Activated naive CD8-positive, alpha-beta T cell treated with anti-CD3 and anti-CD28 coated beads, Interleukin-2, amount 50 U/mL, for 24 hours (primary cell): ENCODE results near the gene RAD51B.
A peak's percentile ranks its signal among the peaks of the same experiment; 100 is the strongest.

Experiments
- ATAC-seq: fragments of 150-1000 bp; cut with Tn5 transposase; one replicate; pipeline ENCODE4 v1.10.0; 2021
- DNase-seq: peaks from one replicate; pipeline ENCODE4 v3.0.0; 2021
- H3K27ac Mint-ChIP-seq: one replicate; pipeline ENCODE4 v1.8.0; 2021; ENCODE audit warnings: mild to moderate bottlenecking, mixed read lengths
- H3K27me3 Mint-ChIP-seq: one replicate; pipeline ENCODE4 v1.8.0; 2021; ENCODE audit warnings: mixed read lengths
- H3K36me3 Mint-ChIP-seq: one replicate; pipeline ENCODE4 v1.8.0; 2021; ENCODE audit warnings: low read depth, mixed read lengths
- H3K4me1 Mint-ChIP-seq: one replicate; pipeline ENCODE4 v1.8.0; 2021; ENCODE audit warnings: mixed read lengths
- H3K4me3 Mint-ChIP-seq: one replicate; pipeline ENCODE4 v1.8.0; 2021; ENCODE audit warnings: mild to moderate bottlenecking, moderate library complexity, mixed read lengths
- H3K9me3 Mint-ChIP-seq: one replicate; pipeline ENCODE4 v1.8.0; 2021; ENCODE audit warnings: mixed read lengths

Gene RAD51B

DNA sequence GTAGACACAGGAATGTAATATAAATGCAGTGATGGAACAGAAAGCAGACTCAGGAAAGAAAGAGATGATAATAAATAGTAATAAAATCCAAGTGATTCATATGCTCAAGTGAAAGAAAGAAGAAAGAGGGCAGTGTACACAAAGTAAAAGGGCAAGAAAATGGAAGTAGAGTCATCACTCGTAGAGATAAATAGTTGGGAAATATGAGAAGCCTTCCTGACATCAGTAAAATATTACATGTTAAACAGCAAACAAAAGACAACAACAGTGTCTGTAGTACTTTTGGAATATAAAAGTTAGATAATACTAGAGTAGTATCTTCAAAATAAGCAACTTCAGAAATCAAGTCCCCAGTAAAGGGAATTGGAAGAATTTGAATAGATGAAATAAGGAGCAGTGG, 412.3 kb downstream of the RAD51B start:
- ATAC-seq = no peak
- Mint-ChIP-seq H3K9me3 (no peaks in the 10 kb centered on the region), H3K4me3 (no peak overlapping the region), H3K27ac (no peak overlapping the region), H3K4me1 (no peaks in the 10 kb centered on the region), H3K36me3 (peaks cover 3% of the 10 kb centered on the region), H3K27me3 (no peaks in the 10 kb centered on the region)
- no peak for DNase-seq

DNA sequence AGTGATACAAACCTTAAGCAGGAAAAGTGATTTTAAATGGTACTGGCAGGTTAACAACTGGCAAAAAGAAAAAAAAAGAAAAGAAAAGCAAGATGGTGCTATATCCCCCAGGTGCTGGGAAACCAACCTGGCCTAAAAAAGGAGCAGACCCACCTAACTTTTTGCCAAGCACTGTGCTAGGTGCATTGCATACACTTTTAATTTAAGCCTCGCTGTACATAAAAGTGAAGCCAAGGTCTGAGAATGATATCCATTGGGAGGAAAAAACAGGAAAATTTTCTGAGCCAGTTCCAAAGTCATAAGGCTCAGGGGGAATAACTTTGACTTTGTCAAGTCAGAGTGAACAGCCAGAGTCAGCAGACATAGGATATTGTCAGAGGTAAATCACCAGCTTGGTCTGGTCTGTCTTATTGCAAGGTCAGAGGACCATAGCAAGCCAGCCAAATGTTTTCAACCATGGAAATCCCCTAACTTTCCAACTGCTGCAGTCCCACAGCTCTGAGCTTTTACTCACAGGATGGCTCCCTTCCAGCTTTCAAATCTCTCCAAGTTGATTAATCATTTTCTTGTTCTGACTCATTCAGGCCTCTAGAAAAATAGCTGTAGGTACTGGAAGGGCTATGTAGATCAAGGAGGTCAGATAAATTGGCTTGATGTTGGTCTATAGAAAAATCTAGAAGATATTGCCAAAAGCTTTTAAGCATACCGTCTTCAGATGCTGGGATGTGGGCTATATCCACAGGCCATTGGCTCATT, 412.9 kb downstream of the RAD51B start:
- H3K27me3 Mint-ChIP-seq = no peaks in the 10 kb centered on the region
- H3K4me3 Mint-ChIP-seq = no peak overlapping the region
- peak; percentile 92 for ATAC-seq
- no peak overlapping the region for H3K27ac Mint-ChIP-seq
- H3K4me1 Mint-ChIP-seq = no peaks in the 10 kb centered on the region
- H3K36me3 Mint-ChIP-seq = peaks cover 3% of the 10 kb centered on the region
- H3K9me3 Mint-ChIP-seq = no peaks in the 10 kb centered on the region
- peak; percentile 29 for DNase-seq

DNA sequence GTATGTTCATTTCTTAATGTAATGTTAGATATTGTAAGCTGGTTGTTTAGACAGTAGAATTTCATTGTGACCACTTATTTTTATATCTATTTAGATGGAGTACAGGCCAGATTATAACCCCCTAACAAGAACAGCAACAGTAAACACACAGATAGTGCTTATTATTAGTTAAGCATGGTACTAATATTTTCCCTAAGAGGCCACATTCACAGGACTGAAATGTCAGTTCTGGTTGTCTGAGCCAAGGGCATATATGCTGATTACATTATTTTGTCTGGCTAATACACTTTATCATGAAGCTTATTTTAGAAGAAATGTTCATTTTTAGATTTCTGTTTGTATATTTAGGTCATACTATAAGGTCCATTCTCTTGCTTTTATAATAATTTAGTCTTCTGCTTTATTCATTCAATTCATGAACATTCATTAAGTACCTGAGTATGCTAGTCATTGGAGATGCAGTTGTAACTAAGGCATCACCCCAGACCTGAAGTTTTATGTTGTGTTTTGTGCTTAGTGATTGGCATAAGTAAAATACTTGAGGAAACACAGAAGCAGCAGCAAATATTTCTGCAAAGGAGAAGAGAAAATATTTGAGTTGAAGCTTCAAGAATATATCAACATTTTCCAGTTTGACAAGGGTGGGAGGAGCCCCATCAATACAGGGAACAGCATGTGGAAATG, 413.7 kb downstream of the RAD51B start:
- H3K27ac Mint-ChIP-seq = no peak overlapping the region
- DNase-seq (no peak), ATAC-seq (no peak)
- H3K4me3 Mint-ChIP-seq = no peak overlapping the region
- H3K9me3 Mint-ChIP-seq = no peaks in the 10 kb centered on the region
- H3K27me3 Mint-ChIP-seq = no peaks in the 10 kb centered on the region
- H3K4me1 Mint-ChIP-seq = no peaks in the 10 kb centered on the region
- peaks cover 3% of the 10 kb centered on the region for H3K36me3 Mint-ChIP-seq

DNA sequence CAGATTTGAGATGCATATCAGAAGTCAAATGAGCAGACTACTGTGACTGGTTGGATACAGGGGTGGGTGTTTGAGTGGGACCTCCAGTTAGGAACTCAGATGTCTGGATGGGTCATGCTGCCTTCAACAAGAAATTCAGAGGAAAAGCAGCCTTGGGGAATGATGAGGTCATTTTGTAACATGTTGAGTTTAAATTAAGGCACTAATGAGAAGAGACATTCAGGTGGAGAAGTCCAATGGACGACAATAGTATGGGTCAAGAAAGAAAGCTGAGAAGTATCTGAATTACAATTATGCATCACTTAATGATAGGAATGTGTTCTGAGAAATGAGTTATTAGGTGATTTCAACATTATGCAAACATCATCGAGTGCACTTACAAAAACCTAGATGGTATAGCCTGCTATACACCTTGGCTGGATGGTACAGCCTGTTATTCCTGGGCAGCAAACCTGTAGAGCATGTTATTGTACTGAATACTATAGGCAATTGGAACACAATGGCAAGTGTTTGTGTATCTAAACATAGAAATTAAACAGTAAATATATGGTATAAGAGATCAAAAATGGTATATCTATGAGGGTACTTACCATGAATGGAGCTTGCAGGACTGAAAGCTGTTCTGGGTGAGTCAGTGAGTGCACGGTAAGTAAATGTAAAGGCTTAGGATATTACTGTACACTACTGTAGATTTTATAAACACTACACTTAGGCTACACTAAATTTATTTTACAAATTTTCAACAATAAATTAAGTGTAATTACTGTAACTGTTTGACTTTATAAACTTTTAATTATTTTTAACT, 414.7 kb downstream of the RAD51B start:
- Mint-ChIP-seq H3K27ac (no peak overlapping the region), H3K36me3 (peaks cover 3% of the 10 kb centered on the region), H3K27me3 (no peaks in the 10 kb centered on the region), H3K4me1 (peaks cover 2% of the 10 kb centered on the region), H3K9me3 (no peaks in the 10 kb centered on the region), H3K4me3 (no peak overlapping the region)
- DNase-seq (no peak), ATAC-seq (no peak)

DNA sequence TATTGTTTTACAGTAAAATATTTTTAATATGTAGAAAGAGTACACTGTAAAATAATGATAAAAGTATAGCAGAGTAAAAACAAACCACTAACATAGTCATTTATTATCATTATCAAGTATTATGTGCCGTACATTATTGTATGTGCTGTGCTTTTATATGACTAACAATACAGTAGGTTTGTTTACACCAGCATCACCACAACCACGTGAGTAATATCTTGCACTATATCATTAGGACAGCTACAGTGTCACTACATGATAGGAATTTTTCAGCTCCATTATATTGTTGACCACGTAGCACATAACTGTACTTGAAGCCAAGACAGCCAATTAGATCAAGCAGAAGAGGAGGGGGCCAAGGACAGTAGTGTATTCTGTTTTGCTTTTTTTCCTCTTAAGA, 415.4 kb downstream of the RAD51B start:
- Mint-ChIP-seq H3K4me3 (no peak overlapping the region), H3K9me3 (no peaks in the 10 kb centered on the region), H3K4me1 (peaks cover 4% of the 10 kb centered on the region), H3K27me3 (no peaks in the 10 kb centered on the region), H3K27ac (no peak overlapping the region), H3K36me3 (peaks cover 3% of the 10 kb centered on the region)
- no peak for DNase-seq
- no peak for ATAC-seq

DNA sequence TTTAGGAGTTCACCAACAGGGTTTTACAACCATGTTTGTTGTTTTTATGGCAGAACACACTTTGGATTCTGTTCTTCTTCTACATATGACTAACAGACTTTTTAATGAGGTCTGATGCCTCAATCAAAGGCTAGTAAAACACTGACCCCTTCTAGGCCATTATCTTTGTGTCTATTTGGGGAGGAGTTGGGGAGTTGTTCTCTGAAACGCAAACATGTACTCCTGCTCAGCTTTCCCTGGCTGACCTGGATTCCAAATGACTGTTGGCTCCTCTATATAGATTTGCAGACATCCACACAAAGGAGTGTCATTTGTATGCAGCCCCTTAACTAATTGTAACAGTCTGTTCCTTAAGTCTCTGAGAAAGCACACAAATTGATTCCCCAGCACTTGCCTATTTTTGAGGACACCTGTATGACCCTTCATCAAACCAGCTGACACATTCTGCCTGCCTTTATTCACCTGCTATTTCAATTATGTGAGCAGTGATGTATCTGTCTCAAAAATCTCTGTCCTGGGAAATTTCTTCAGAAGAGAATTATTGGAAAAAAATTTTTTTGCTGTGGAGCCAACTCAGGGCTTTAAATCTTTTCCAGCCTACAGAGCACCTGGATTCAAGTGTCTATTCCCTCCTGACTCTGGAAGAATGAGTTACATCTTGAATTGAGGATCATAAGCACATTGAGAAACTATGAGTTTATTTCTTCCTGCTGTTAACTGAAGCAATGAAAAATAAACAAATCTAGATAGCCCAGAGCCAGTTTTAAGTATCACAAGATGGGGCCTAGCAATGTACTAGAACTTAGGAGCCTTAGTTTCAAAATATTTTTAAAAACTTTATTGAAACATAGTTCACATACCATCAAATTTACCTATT, 417.2 kb downstream of the RAD51B start:
- H3K4me1 Mint-ChIP-seq = peaks cover 4% of the 10 kb centered on the region
- no peak for ATAC-seq
- peaks cover 3% of the 10 kb centered on the region for H3K36me3 Mint-ChIP-seq
- no peaks in the 10 kb centered on the region for H3K9me3 Mint-ChIP-seq
- no peak for DNase-seq
- no peaks in the 10 kb centered on the region for H3K27me3 Mint-ChIP-seq
- H3K4me3 Mint-ChIP-seq = no peak overlapping the region
- H3K27ac Mint-ChIP-seq = no peak overlapping the region

DNA sequence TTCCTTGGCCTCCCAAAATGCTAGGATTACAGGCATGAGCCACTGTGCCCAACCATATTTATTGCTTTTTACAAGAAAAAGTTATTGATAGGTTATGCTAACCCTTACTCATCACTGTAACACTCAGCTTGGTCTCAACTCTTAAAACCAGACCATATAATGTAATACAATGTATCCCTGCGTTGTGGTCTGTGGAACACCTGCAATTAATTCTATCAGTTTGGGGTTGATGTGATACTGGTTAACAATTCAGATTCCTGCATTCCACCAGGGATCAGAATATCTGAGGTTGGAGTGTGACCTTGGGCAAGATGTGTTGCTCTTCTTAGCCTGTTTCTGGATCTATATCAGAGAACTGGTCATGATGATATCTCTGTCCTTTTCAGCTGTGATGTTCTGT, 419.0 kb downstream of the RAD51B start:
- Mint-ChIP-seq H3K4me1 (peaks cover 4% of the 10 kb centered on the region), H3K27me3 (no peaks in the 10 kb centered on the region), H3K4me3 (no peak overlapping the region), H3K36me3 (peaks cover 3% of the 10 kb centered on the region), H3K9me3 (no peaks in the 10 kb centered on the region), H3K27ac (no peak overlapping the region)
- DNase-seq (no peak), ATAC-seq (no peak)

DNA sequence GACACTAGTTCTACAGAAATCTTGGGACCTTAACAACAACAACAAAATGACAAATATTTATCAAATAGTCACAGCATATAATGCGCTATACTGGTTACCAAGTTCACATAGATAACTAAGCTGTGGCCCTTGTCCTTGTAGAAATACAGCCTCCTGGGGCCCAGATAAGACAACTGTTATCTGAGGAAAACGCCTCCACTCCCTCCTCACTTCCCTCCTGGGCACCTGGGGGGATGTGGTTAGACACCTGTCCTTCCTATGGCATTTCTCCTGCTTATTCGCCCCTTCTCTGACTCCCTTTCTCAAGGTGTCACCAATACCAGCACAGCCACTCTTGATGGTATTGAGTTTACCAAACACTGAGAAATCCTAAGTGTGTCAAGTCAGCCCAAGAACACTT, 419.4 kb downstream of the RAD51B start:
- ATAC-seq = no peak
- H3K9me3 Mint-ChIP-seq = no peaks in the 10 kb centered on the region
- peaks cover 7% of the 10 kb centered on the region for H3K4me1 Mint-ChIP-seq
- H3K27ac Mint-ChIP-seq = no peak overlapping the region
- H3K4me3 Mint-ChIP-seq = no peak overlapping the region
- peaks cover 3% of the 10 kb centered on the region for H3K36me3 Mint-ChIP-seq
- no peak for DNase-seq
- H3K27me3 Mint-ChIP-seq = no peaks in the 10 kb centered on the region

DNA sequence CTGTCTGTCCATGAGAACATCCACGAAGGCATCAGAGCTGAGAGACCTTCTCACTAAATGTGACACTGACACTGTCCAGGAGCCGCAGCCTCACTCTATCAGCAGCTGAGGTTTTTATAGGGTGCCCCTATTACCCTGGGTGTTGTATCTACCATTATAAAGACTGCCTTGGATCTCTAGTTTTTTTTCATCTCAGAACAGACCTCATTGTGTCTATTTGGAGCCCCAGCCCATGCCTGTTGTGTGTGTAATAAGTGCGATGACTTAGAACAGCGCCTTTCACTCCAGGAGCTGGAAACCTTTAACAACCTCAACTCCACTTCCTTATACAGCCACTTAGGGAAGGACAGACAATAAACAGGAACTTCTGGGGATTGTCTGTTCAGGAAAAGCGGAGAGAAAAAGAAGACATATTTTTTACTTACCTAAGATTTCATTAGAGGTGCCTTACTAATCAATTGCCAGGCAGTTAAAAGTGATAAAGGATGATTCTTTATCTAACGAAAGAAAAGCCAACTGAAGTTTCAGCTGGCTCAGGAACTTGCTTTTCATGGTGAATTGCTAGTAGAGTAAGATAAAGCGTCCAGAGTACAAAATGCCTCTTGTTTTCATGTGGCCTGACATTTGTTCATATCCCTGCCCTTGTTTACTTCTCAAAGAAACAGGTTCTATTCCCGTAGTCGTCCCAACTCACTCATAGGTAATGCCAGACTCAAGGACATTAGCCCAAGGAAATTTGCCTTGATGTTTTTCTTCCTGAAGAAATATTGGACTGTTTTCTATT, 420.6 kb downstream of the RAD51B start:
- DNase-seq = no peak
- Mint-ChIP-seq H3K4me3 (no peak overlapping the region), H3K36me3 (peaks cover 2% of the 10 kb centered on the region), H3K27ac (no peak overlapping the region), H3K9me3 (no peaks in the 10 kb centered on the region), H3K27me3 (no peaks in the 10 kb centered on the region), H3K4me1 (peaks cover 7% of the 10 kb centered on the region)
- ATAC-seq = no peak

DNA sequence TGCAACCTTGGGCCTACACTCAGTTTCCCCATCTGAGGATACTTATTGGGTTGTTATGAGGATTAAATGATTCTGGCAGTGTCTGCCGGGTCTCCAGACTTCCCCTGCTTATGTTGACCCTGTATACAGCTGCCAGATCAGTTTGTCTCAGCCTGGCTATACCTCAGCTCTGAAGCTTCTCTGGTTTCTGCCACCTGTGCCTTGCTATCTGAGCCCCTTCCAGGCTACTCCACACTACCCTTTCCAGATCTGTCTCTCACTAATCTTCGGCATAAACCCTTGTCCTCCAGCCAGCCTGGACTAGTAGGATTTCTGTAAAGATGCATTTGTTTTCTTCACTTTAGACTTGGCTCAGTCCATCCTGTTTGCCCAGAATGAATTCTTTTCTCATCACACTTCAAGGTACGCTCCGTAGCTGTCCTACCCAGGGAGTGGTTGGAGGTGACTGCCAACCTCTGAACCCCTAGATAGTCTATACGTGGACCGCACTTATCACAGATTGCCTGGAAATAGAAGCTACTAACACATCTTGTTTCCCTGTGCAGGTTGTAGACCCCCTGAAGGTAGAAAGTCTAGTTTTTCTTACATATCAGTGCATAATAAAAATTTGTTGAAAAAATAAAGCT, 422.4 kb downstream of the RAD51B start:
- Mint-ChIP-seq H3K27me3 (no peaks in the 10 kb centered on the region), H3K4me3 (no peak overlapping the region), H3K36me3 (no peaks in the 10 kb centered on the region), H3K9me3 (no peaks in the 10 kb centered on the region), H3K4me1 (peaks cover 13% of the 10 kb centered on the region), H3K27ac (no peak overlapping the region)
- ATAC-seq (no peak), DNase-seq (no peak)

DNA sequence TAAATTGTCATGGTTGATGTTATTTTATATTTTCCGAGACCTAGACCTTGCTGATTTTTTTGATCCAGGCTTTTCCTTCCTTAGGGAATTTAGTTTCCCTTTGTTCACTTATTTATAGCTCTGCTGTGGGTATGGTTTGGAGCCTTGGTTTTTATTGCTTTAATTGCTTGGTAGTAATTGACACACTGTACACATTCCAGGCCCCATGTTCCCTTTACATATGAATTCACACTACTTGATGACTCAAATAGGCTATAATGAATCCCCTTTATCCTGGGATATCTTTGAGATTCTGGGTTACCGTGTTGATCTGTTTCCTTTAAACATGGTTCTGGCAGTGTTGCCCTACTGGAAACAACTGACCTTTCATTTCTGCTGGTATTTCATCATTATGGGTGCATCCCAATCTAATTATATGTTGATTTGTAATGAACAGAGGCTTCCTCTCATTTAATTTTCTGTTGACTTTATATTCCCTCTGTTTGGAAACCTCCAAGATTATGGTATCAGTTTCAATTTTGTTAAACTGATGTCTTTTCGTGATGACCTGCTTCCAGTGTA, 424.0 kb downstream of the RAD51B start:
- H3K4me1 Mint-ChIP-seq = peaks cover 27% of the 10 kb centered on the region

DNA sequence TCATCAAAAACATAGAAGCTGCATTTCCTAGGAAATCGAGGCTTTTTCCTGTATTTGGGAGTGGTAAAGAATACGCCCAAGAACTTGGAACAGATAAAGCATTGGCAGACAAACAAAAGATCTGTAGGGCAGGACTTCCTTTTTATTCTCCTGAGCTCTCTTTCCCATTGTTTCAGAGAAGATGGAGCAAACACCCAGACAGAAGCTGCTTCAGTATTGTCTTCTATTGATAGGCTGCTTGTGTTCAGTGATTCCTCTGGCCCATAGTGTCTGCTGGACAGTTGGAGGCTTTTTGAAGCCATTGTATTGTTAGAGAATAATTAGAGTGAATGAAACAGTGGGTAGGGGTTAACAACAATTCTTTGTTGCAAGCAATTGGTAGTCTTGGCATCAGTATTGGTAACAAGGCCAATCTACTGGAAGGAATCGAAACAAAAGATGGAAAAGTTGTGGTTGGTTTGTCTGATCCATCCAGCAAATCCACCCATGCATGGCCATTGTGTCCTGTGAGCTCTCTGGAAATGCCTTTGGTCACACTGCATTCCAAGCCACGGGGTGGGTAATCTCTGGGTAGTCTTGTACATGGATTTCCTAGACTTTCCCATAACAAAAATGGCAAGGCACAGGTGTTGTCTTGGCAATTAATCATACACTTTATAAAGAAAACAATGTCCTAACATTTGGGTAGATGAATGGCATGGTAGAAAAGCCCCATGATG, 424.8 kb downstream of the RAD51B start:
- no peaks in the 10 kb centered on the region for H3K27me3 Mint-ChIP-seq
- ATAC-seq = no peak
- H3K9me3 Mint-ChIP-seq = no peaks in the 10 kb centered on the region
- H3K4me3 Mint-ChIP-seq = no peak overlapping the region
- DNase-seq = no peak
- no peak overlapping the region for H3K27ac Mint-ChIP-seq
- no peaks in the 10 kb centered on the region for H3K36me3 Mint-ChIP-seq
- peaks cover 31% of the 10 kb centered on the region for H3K4me1 Mint-ChIP-seq

More for the DNA sequence above, 424.0 kb downstream of the RAD51B start:
- H3K4me3 Mint-ChIP-seq = no peak overlapping the region
- no peaks in the 10 kb centered on the region for H3K36me3 Mint-ChIP-seq
- DNase-seq (no peak), ATAC-seq (no peak)
- H3K27me3 Mint-ChIP-seq = no peaks in the 10 kb centered on the region
- H3K9me3 Mint-ChIP-seq = no peaks in the 10 kb centered on the region
- no peak overlapping the region for H3K27ac Mint-ChIP-seq
